H1 (cell line): ENCODE data around the gene DDX50. TPM values are rescaled to one million over a fixed set of nuclear protein-coding genes. Genes with fewer than 3 reads are reported as not detected.

ENCODE experiments used
- CTCF ChIA-PET: fragments of 300-600 bp; sonication (Branson Sonifier 250); formaldehyde crosslinking; loops from one replicate; lab custom pipeline; 2021; ENCODE audit not compliant: partially characterized antibody; lab: Charles Lee
- POLR2A ChIA-PET: fragments of 300-600 bp; sonication (Branson Sonifier 250); formaldehyde crosslinking; loops from one replicate; lab custom pipeline; 2021; ENCODE audit warnings: inconsistent platforms; ENCODE audit not compliant: partially characterized antibody; lab: Charles Lee
- DNase-seq, 2 experiments: peaks; one replicate each; pipeline versions ENCODE4 v3.0.0 to v3.0.0-alpha.2; 2010 to 2022; ENCODE audit warnings: low spot score in 2 of 2, low read depth in 1 of 2, mixed read lengths in 1 of 2
- FAIRE-seq: peaks from 2 replicates; lab custom pipeline; 2011; peaks lifted over from hg19 to GRCh38; lab: Jason Lieb, UNC
- H2AFZ ChIP-seq: 2 replicates; pipeline ENCODE4 v1.8.1; 2012; ENCODE audit warnings: low read length, inconsistent platforms
- H2AK5ac ChIP-seq: 2 replicates; pipeline ENCODE4 v1.6.1; 2013; ENCODE audit warnings: low read depth, low read length
- H2BK120ac ChIP-seq: replicated peaks from 2 replicates; pipeline ENCODE3; 2013; ENCODE audit warnings: low read depth, low read length, inconsistent platforms
- H2BK12ac ChIP-seq: 2 replicates; pipeline ENCODE4 v1.6.1; 2013; ENCODE audit warnings: low read depth, low read length
- H2BK15ac ChIP-seq: 2 replicates; pipeline ENCODE4 v1.6.1; 2013; ENCODE audit warnings: low read length
- H2BK20ac ChIP-seq: 2 replicates; pipeline ENCODE4 v1.6.1; 2013; ENCODE audit warnings: low read length
- H2BK5ac ChIP-seq: 2 replicates; pipeline ENCODE4 v1.6.1; 2013; ENCODE audit warnings: low read depth, low read length
- H3K14ac ChIP-seq: 2 replicates; pipeline ENCODE4 v1.6.1; 2013; ENCODE audit warnings: inconsistent platforms; ENCODE audit not compliant: insufficient read length
- H3K18ac ChIP-seq: 2 replicates; pipeline ENCODE4 v1.6.1; 2013; ENCODE audit warnings: low read length; ENCODE audit errors: extremely low read depth
- H3K23ac ChIP-seq: 2 replicates; pipeline ENCODE4 v1.6.1; 2013; ENCODE audit warnings: inconsistent platforms; ENCODE audit not compliant: insufficient read length
- H3K23me2 ChIP-seq: 2 replicates; pipeline ENCODE4 v1.6.1; 2013; ENCODE audit warnings: low read depth, low read length
- H3K27ac ChIP-seq: 2 replicates; pipeline ENCODE4 v1.6.1; 2011; ENCODE audit warnings: low read depth, low read length, inconsistent platforms
- H3K27me3 ChIP-seq, 4 experiments: replicated peaks in 1 of 4; 1 replicate in 1 of 4; 2 replicates in 3 of 4; pipeline versions ENCODE4 v1.6.1 to v1.8.1; 2011 to 2013; ENCODE audit warnings: low read length in 3 of 4, mild to moderate bottlenecking in 3 of 4, inconsistent platforms in 2 of 4, mixed read lengths in 2 of 4, moderate library complexity in 1 of 4; ENCODE audit not compliant: control insufficient read depth in 3 of 4, insufficient read depth in 3 of 4; ENCODE audit errors: extremely low read depth in 1 of 4
- H3K36me3 ChIP-seq, 4 experiments: 2 replicates each; pipeline versions ENCODE4 v1.6.1 to v1.8.1; 2011 to 2013; ENCODE audit warnings: mild to moderate bottlenecking in 4 of 4, low read length in 3 of 4, moderate library complexity in 2 of 4, control low read depth in 1 of 4, inconsistent platforms in 1 of 4; ENCODE audit not compliant: insufficient read depth in 4 of 4, control insufficient read depth in 2 of 4
- H3K4ac ChIP-seq: replicated peaks from 2 replicates; pipeline ENCODE3; 2013; ENCODE audit warnings: low read length, low read depth, mixed read lengths, inconsistent platforms; ENCODE audit not compliant: insufficient read length
- H3K4me1 ChIP-seq, 4 experiments: replicated peaks in 1 of 4; 1 replicate in 1 of 4; 2 replicates in 3 of 4; pipeline versions ENCODE4 v1.6.1 to v1.8.1; 2011 to 2013; ENCODE audit warnings: low read length in 3 of 4, inconsistent platforms in 2 of 4, mixed read lengths in 1 of 4; ENCODE audit not compliant: insufficient read depth in 4 of 4, control insufficient read depth in 3 of 4
- H3K4me2 ChIP-seq, 2 experiments: 2 replicates each; pipeline versions ENCODE4 v1.6.1 to v1.8.1; 2011 to 2013; ENCODE audit warnings: low read depth in 2 of 2, low read length in 2 of 2, control low read depth in 1 of 2, inconsistent platforms in 1 of 2, mild to moderate bottlenecking in 1 of 2; ENCODE audit not compliant: insufficient read depth in 1 of 2
- H3K4me3 ChIP-seq, 4 experiments: fragments of 200-600, 300-600 bp in 1 of 4; sonication (generic), shearing (Covaris generic), sonication (Bioruptor Twin) in 1 of 4; 2 replicates each; pipeline versions ENCODE4 v1.5.1 to v1.8.1; 2011 to 2016; ENCODE audit warnings: low read length in 4 of 4, low read depth in 3 of 4, control low read depth in 2 of 4, inconsistent platforms in 2 of 4, mild to moderate bottlenecking in 2 of 4, mixed read lengths in 1 of 4, moderate library complexity in 1 of 4; ENCODE audit not compliant: insufficient read depth in 2 of 4; ENCODE audit errors: extremely low read depth in 1 of 4
- H3K56ac ChIP-seq: replicated peaks from 2 replicates; pipeline ENCODE3; 2013; ENCODE audit warnings: low read depth, mild to moderate bottlenecking, mixed read lengths, low read length, inconsistent platforms; ENCODE audit not compliant: insufficient read length
- H3K79me1 ChIP-seq: 2 replicates; pipeline ENCODE4 v1.6.1; 2013; ENCODE audit warnings: low read depth, low read length, control low read depth
- H3K79me2 ChIP-seq, 2 experiments: 2 replicates each; pipeline versions ENCODE4 v1.6.1 to v1.8.1; 2012 to 2013; ENCODE audit warnings: low read length in 2 of 2, mild to moderate bottlenecking in 2 of 2, inconsistent platforms in 1 of 2; ENCODE audit not compliant: insufficient read depth in 2 of 2, control insufficient read depth in 1 of 2
- H3K9ac ChIP-seq, 4 experiments: replicated peaks in 1 of 4; 1 replicate in 1 of 4; 2 replicates in 3 of 4; pipeline versions ENCODE4 v1.6.1 to v1.8.1; 2011 to 2013; ENCODE audit warnings: low read depth in 3 of 4, low read length in 3 of 4, control low read depth in 2 of 4, mild to moderate bottlenecking in 2 of 4, moderate library complexity in 2 of 4, inconsistent platforms in 1 of 4; ENCODE audit errors: extremely low read depth in 1 of 4
- H3K9me3 ChIP-seq, 2 experiments: 2 replicates each; pipeline versions ENCODE4 v1.6.1 to v1.8.1; 2012 to 2013; ENCODE audit warnings: mild to moderate bottlenecking in 2 of 2, moderate library complexity in 2 of 2, control low read depth in 1 of 2, inconsistent platforms in 1 of 2, low read depth in 1 of 2, low read length in 1 of 2, mixed read lengths in 1 of 2; ENCODE audit not compliant: insufficient read depth in 2 of 2
- H4K20me1 ChIP-seq, 2 experiments: replicated peaks in 1 of 2; 2 replicates each; pipeline versions ENCODE3 to v1.8.1; 2011 to 2013; ENCODE audit warnings: inconsistent platforms in 2 of 2, low read length in 2 of 2, mild to moderate bottlenecking in 1 of 2; ENCODE audit not compliant: insufficient read depth in 2 of 2, control insufficient read depth in 1 of 2
- H4K5ac ChIP-seq: 2 replicates; pipeline ENCODE4 v1.6.1; 2013; ENCODE audit warnings: low read length, low read depth, mixed read lengths, inconsistent platforms; ENCODE audit not compliant: insufficient read length
- H4K8ac ChIP-seq: 2 replicates; pipeline ENCODE4 v1.8.0; 2013; ENCODE audit warnings: mild to moderate bottlenecking, moderate library complexity, low read length, inconsistent platforms; ENCODE audit not compliant: insufficient read depth; ENCODE audit errors: extremely low read depth
- H4K91ac ChIP-seq: replicated peaks from 2 replicates; pipeline ENCODE3; 2013; ENCODE audit warnings: low read length, mixed read lengths, inconsistent platforms; ENCODE audit not compliant: insufficient read length
- ATF2 ChIP-seq: IDR thresholded peaks from 2 replicates; pipeline ENCODE4 v1.6.1; 2012; ENCODE audit warnings: low read length, inconsistent platforms
- MAFK ChIP-seq: IDR thresholded peaks from 2 replicates; pipeline ENCODE4 v1.6.1; 2012; ENCODE audit warnings: low read depth, mild to moderate bottlenecking, improper control_type of control experiment, low read length
- WGBS, 2 experiments: shearing (Covaris generic) in 1 of 2; methylation state at CpG; one replicate each; pipeline versions ENCODE4 v1.1.6 to v1.1.7; 2013 to 2015; ENCODE audit warnings: low lambda C conversion rate in 2 of 2, mixed read lengths in 2 of 2, inconsistent platforms in 1 of 2, low coverage in 1 of 2, missing lambda C conversion rate in 1 of 2; ENCODE audit not compliant: insufficient replicate concordance in 2 of 2, insufficient coverage in 1 of 2, insufficient read length in 1 of 2; ENCODE audit errors: extremely low coverage in 1 of 2, missing lambda C conversion rate in 1 of 2; 5-methylcytosine and 5-hydroxymethylcytosine counted together
- polyA plus RNA-seq, 7 experiments: library from polyadenylated mRNA; depleted of rRNA in 3 of 7; stranded (reverse) in 5 of 7; unstranded in 2 of 7; fragments of >200 nt in 5 of 7; fragments of 200-250 nt in 2 of 7; gene quantifications; 1 replicate in 5 of 7; 2 replicates in 1 of 7; 4 replicates in 1 of 7; pipeline versions ENCODE4 v1.2.1 to v1.2.3, GENCODE V29; 2011 to 2013; ENCODE audit warnings: missing spikeins in 2 of 7, mixed read lengths in 2 of 7
- total RNA-seq: library from RNA; stranded (reverse); fragmentation: NEBNext Ultra II Directional; extraction: Animal tissue kit (Norgen Biotek cat#: 25700); gene quantifications from 2 replicates; pipeline ENCODE4 v1.2.1, GENCODE V29; 2021

The DDX50 gene
- total and polyA plus RNA-seq, 2 of the 8 experiments (the other 6 are each of a cell fraction or from before 2014, with no cell fraction given), result 20.0 to 36.5 TPM

GRCh38 chr10:68959695-68960527, 58.8 kb downstream of the DDX50 start:
- Histone ChIP-seq H4K91ac (no peak overlapping the region), H2BK20ac (no peak overlapping the region), H2AFZ (no peak overlapping the region), H3K27ac (no peak overlapping the region), H4K20me1 (peaks cover 7 to 14% of the 10 kb centered on the region in 2 experiments), H2BK5ac (no peak overlapping the region), H3K4me3 (no peak overlapping the region), H3K23me2 (peaks cover 4% of the 10 kb centered on the region), H3K9me3 (no peaks in the 10 kb centered on the region), H3K18ac (no peak overlapping the region), H3K4me2 (no peak overlapping the region), H3K4ac (no peak overlapping the region), H2AK5ac (no peak overlapping the region), H4K8ac (no peak overlapping the region), H3K79me1 (peaks cover 2% of the 10 kb centered on the region; the same call in 1 of the 2 replicates), H2BK120ac (no peak overlapping the region), H3K36me3 (peaks cover 24 to 60% (median 43%) of the 10 kb centered on the region in 4 experiments), H3K4me1 (no peaks in the 10 kb centered on the region; a peak in 3 of 7 replicates), H2BK15ac (no peak overlapping the region), H3K56ac (no peak overlapping the region), H3K9ac (no peak overlapping the region), H2BK12ac (no peak overlapping the region), H3K14ac (no peak overlapping the region), H3K79me2 (peaks cover 28 to 78% of the 10 kb centered on the region in 2 experiments), H3K27me3 (no peaks in the 10 kb centered on the region), H4K5ac (no peak overlapping the region), H3K23ac (no peak overlapping the region)
- peak; percentile 44; the same call in 1 of the 2 replicates for TF ChIP-seq MAFK
- TF ChIP-seq ATF2, result no peak
- no peak for DNase-seq
- FAIRE-seq, result no peak
- ChIA-PET CTCF (interaction anchor here (0.7 to 1.3 kb wide), 3 partner anchors 14 to 1187 kb away, joined by 3 read pairs; partner anchors contain the start of gene TYSND1), POLR2A (interaction anchor here (1.4 to 9.3 kb wide), 4 partner anchors 10 to 24 kb away, joined by 3 to 91 read pairs (median 12); partner anchors contain the start of gene KIFBP)
- 93% methylated on average over 4 of the region's 4 CpGs; no CpG with 5 or more reads in 1 of the 2 experiments for WGBS, 2 experiments
